LNCAP (cell line): ENCODE results near the gene RGS14.

Experiments used
- CTCF ChIP-seq: fragments of 450-650 bp; IDR thresholded peaks from 2 replicates; pipeline ENCODE4 v1.5.1; 2017; ENCODE audit warnings: mild to moderate bottlenecking

RGS14 gene

GRCh38 chr5:177357459-177358351, at the start of gene RGS14:
Gene RGS14 (plus strand): TSS chr5:177357924. CDS start chr5:177358025, 101 bp downstream.
- no peak for TF ChIP-seq CTCF

- TF ChIP-seq CTCF = no peak
These were observed 49.0 kb upstream of the RGS14 start for GRCh38 chr5:177308740-177309139.

DNA sequence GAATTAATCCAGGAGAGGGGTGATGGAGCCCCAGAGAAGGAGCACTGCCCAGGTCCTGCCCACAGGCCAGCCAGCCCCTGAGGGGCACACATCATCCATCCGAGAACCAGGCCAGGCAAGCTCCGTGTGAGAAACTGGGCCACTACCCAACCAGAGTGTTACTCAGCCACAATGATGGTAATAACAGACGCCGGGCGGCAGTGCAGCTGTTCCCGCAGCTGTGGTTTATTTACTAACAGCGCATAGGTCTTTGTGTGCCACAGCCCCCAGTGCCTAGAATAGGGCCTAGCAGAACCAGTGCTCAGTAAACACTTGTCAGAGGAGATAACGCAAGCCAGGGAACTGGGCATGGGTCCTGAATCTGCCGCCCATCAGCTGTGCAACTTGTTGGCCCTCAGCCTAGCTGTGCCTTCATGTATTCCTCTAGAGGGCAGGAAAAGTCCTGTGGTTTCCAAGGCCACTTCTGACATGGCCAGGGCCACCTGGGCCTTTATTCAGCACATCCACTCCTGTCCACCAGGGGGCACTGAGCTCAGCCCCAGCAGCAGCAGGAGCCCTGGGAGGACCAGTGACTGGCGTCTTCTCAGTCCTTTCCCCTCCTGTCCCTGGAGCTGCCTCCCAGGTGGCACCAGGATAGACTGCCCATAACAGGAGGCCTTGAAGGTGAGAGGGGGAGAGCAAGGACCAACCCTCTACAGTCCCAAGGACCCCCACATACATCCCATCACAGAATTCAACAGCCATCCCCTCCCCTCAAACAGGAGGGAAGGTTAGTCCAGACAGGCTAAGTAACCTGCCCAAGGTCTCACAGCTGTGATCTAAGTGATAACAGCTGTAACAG, 48.2 kb upstream of the RGS14 start:
- peak; percentile 91 for TF ChIP-seq CTCF

DNA sequence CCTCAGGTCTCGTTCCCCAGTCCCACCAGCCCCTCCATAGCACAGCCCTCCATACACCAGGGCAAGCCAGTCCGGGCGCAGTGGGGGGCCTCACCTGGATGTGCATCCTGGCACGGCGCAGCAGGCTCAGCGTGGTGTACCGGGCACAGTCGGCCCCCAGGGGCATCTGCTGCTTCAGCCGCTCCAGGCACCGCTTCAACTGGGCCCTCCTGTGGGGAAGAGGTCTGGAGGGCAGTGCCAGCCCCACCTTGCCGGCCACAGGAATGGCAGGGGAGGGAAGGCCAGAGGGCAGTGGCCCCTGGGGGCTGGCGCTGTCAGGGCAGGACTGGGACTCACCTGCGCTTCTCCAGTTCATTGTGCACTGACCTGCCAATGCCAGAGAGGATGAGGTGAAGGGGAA, 47.4 kb upstream of the RGS14 start:
- TF ChIP-seq CTCF = no peak

GRCh38 chr5:177310757-177311391, 46.9 kb upstream of the RGS14 start:
- no peak for TF ChIP-seq CTCF

DNA sequence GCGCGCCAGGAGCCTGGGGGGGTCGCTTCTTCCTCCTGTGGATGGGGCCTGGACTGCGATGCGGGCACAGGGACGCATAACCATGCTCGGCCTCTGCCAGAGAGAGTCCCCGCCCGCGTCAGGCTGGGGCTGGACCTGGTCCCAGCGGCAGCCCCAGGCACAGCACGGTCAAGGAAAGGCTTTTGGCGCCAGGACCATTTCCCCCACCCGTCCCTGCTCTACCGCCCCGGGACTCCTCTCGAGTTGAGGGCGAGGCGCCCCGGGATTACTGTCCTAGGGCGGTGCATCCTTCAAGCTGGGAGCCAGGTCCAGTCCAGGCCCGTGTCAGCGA, 46.4 kb upstream of the RGS14 start:
- no peak for TF ChIP-seq CTCF
